GM18517 (cell line): ENCODE measurements around the gene KAZN.

Experiments used
- ATAC-seq: cut with Tn5 transposase; IDR thresholded peaks from one replicate; pipeline ENCODE4 v1.9.1; 2021; ENCODE audit warnings: mild to moderate bottlenecking, moderate library complexity; ENCODE audit not compliant: unreplicated experiment

KAZN gene

GRCh38 chr1:14924455-14925331, 326.2 kb downstream of the KAZN start:
- no peak for ATAC-seq

- no peak for ATAC-seq
These were observed 327.1 kb downstream of the KAZN start for GRCh38 chr1:14925336-14926136.

DNA sequence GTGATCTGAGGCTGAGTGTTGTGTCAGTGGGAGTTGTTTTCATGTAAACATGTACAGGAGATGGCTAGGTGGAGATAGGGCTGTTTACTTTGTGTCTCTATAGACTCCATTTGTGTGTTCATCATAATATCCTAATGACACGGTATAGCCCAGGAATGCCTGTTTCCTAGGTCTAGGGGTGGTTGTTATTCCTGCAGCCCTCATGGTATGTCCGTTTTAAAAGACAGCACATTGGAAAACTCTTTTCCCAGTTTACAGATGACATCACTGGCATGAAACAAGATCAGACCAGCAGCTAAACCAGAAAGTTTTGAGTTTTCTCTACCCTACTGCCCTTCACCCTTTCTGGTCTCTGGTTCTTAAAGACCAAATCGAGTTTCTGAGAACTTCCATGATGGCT, 327.7 kb downstream of the KAZN start:
- ATAC-seq: no peak

- ATAC-seq: no peak
These were observed 328.5 kb downstream of the KAZN start for GRCh38 chr1:14926818-14927575.

- no peak for ATAC-seq
These were observed 329.9 kb downstream of the KAZN start for GRCh38 chr1:14928412-14928811.

- ATAC-seq: no peak
These were observed 330.5 kb downstream of the KAZN start for GRCh38 chr1:14928886-14929546.

DNA sequence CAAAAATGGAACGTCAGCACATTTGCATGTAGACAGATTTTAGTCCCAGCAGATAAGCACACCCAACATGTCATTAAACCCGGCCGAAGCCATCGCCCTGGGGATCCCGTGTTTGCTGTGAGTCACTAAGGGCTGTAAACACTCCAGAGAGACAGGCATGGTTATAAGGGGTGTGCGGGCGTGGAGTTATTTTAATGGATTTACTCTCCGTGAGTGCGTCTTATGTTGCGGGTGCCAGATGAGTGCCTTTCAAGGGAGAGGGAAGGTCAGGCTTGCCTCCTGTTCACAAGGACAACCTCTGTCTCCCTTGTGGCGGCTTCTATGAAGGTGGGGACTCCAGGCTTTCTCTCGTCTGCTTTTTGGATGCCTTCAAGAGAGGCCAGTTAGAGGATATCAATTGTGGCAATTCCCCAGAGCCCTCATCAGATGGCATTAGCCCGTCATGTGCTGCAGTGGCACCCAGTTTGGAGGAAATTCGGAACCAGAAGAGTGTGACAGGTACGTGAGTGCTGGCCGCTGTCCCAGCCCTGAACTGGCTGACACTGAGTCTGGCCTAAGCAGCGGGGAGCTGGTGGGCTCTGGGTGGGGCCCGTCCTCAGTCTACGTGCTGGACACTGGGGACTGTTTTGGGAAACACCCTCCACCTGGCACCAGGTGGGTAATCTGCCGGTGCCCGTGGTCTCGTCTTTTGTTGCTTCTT, 331.2 kb downstream of the KAZN start:
- no peak for ATAC-seq

DNA sequence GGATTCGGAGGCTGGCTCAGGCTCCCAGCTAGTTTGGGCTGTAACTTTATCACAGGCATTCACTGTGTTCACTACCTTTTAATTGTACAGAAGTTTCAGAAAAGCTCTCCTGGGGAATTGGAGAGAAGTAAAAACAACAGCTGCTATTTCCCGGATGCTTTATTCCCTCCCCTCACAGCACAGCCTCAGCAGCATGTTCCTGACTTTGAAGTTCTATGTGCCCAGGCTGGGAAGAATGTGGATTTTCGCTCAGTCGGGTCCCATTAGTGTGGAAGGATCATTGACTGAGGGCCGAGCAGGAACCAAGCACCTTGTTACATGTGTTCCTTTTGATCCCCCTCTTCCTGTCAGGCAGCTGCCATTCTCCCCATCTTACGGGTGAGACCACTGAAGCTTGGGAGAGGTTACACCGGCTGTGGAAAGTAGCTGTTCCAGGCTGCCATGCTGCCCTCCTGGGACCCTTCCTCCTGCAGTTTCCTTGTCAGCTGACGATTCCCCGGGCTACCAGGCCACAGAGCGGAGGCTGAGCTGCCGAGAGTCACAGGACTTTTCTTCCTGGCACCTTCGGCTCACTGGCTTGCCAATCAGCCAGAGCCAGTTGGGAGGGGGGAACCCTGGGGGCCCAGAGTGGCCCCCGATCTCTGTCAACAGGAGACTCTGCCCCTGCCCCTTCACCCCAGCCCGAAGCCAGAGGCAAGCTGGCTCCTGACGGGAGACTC, 331.9 kb downstream of the KAZN start:
- ATAC-seq: no peak

GRCh38 chr1:14932034-14932638, 333.7 kb downstream of the KAZN start:
- ATAC-seq: no peak

- no peak for ATAC-seq
These were observed 336.4 kb downstream of the KAZN start for GRCh38 chr1:14934867-14935266.

DNA sequence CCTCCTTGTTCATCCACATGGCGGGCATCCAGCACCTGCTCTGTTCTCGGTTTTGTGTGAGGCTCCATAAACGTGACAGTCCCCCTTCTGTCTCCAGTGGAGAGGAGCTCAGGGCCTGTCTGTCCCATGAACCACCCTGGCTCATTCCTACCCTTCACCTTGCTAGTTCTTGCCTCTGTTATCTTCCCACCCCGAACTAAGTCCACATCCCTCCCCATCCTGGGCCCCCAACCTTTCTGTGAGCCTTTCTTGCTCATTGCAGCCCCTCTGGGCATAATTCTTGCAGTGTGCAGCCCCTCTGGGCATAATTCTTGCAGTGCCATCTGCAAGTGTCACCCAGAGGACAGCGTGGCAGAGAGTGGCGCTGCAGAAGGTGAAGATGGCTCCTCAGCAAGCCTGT, 338.3 kb downstream of the KAZN start:
- ATAC-seq: no peak

DNA sequence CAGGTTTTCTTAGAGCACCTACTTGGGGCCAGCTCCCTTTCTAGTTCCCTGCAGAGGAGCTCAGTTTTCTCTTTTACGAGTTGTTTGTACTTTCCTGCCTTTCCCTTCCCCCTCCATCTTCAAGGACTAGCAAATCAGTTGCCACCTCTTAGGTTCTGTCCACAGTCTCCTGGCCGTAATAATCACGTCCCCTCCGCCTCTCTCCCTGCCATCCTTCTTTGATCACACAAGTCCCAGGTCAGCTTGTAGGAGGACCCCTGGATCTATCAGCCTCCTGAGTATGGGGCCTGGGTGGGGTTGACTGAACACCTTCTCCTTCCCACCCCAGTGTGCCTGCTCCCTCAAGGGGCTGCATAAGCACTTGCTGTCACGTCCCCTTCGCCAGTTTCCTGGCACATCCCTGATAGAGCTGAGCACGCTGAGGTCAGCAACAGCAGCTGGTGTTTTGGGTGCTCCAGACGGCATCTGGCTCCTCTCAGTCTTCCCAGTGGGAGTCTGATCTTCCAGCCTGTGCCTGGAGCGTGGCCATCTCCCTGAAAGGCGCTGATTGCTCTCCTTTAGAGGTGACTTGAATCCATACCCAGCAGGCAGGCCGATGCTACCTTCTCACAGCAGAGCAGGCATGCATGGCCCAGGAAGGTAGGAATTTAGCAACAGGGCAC, 338.9 kb downstream of the KAZN start:
- no peak for ATAC-seq

DNA sequence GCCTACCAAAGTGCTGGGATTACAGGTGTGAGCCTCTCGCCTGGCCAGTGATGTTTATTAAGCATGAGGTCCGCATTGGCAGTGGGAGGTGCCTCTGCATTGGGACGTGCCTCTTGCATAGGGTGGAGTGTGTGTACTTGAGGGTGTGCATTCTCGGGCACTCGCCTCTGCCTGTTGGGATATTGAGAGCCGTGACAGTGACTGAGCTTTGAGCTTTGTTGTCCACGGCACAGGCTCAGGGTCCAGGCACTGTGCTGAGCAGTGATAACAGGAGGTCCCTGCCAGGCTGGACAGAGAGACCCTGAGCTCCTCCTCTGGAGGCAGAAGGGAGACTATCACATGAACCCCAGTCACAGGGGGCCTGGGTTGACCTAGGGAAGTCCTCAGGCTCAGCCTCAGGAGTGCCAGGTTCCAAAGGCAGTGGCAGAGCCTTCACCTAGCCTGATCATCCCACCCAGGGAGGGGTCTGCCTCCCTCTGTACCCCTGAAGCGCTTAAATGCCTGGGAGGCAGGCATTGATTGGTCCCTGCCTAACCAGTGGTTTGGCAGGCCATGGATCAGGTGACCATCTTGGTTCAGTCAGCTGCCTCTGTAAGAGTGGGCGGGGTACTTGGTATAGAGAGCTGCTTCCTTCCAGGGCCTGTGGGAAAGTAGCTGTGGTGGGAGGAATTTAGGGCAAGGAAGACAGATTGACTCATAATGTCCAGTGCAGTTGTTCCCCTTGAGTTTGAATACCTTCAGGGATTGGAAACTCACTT, 341.2 kb downstream of the KAZN start:
- no peak for ATAC-seq

DNA sequence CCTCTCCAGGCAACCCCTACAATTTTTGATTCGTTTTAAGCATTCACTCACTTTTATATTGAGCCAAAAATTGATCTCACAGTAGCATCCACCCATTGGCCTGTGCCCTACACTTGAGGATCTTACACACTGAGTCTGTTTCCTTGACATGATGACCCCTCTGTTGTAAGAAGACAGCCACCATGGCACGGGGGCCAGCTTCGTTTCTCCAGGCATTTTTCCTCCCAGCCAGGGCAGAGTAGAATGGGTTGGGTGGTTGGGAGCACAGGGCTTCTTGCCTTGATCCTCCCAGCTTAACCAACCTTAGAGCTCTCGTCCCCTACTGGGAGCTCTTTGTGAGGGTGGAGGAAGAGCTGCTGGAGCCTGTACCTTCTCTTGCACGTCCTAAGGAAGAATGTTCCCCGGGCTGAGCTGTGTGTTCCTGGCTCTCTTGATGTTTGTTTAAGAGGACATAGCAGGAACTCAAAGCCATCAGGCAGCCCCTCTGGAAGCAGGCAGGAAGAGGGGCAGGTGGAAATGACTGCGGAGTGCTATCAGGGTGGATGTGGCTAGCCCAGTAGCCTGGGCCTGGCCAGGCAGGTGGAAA, 341.9 kb downstream of the KAZN start:
- ATAC-seq: no peak

DNA sequence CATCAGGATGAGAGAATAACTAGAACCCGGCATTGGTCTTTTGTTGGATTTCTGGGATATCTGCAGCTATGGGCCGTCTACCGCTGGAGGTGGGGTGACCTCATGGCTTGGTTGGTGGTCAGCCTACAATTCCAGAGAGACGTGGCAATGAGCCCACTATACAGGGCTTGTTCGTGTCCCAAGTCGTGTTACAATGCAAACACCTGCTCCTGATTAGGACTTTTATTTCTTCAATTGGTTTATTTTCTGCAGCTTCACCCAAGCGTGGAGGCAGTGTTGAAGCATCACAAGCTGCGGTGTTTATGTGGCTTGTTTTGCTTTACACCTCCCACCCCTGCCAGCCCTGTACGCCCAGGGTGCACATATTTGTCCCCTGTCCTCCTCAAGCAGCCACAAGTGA, 343.4 kb downstream of the KAZN start:
- ATAC-seq: no peak

DNA sequence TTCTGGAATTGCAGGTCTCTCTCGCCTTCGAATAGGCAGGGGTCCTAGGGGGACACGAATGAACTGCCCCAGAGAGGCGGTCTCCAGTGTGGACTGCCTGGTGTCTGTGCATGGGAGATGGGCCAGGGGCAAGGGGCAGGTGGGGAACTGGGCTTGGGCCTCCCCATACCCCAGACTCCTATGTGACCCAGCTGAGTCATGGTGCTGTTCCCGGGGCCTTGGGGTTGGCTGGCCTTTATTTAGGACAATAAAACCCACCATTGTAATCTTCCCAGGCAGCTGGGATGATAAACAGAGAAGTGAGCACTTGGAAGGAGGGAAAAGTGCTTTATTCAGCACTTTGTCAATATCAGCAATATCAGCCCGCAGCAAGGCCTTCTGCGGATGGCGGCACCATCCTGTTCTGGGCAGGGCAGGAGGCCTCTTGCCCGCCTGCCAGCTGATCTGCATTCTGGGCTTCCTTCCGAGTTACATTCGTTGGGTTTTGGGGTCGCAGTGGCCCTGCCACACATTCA, 346.0 kb downstream of the KAZN start:
- ATAC-seq: no peak
